Neural cell (in vitro differentiated cells): ENCODE data around the gene MOCOS. TPM values are rescaled to one million over a fixed set of nuclear protein-coding genes. Genes with fewer than 3 reads are reported as not detected.

Source experiments
- H2AFZ ChIP-seq: fragments of 200-600, 300-800 bp; sonication (generic), shearing (Covaris generic); 2 replicates; pipeline ENCODE4 v1.6.0; 2014; ENCODE audit warnings: low read depth, mild to moderate bottlenecking, antibody characterized with exemption, low read length, moderate library complexity
- H3F3A ChIP-seq: fragments of 200-600 bp; shearing (Covaris generic); 2 replicates; pipeline ENCODE4 v1.6.1; 2016; ENCODE audit warnings: mild to moderate bottlenecking, moderate library complexity, mixed read lengths, antibody characterized with exemption, low read length; ENCODE audit not compliant: insufficient read depth, poor library complexity, severe bottlenecking
- H3K27ac ChIP-seq: fragments of 200-600, 300-800 bp; sonication (generic), shearing (Covaris generic); 2 replicates; pipeline ENCODE4 v1.5.1; 2014; ENCODE audit warnings: mild to moderate bottlenecking, low read length, moderate library complexity
- H3K27me3 ChIP-seq: fragments of 300-800, 200-600 bp; sonication (generic), shearing (Covaris generic); 2 replicates; pipeline ENCODE4 v1.6.0; 2014; ENCODE audit warnings: mild to moderate bottlenecking, low read depth, low read length, moderate library complexity; ENCODE audit not compliant: insufficient read depth
- H3K36me3 ChIP-seq: fragments of 300-800, 200-600 bp; sonication (generic), shearing (Covaris generic); 2 replicates; pipeline ENCODE4 v1.5.1; 2014; ENCODE audit warnings: mild to moderate bottlenecking, antibody characterized with exemption, low read length, moderate library complexity; ENCODE audit not compliant: insufficient read depth
- H3K4me2 ChIP-seq: fragments of 300-800, 200-600 bp; sonication (generic), shearing (Covaris generic); 2 replicates; pipeline ENCODE4 v1.6.0; 2014; ENCODE audit warnings: mild to moderate bottlenecking, low read length
- H3K4me3 ChIP-seq: fragments of 300-800, 200-600 bp; sonication (generic), shearing (Covaris generic); 2 replicates; pipeline ENCODE4 v1.5.1; 2014; ENCODE audit warnings: mild to moderate bottlenecking, low read length, moderate library complexity
- H3K79me2 ChIP-seq: fragments of 200-600 bp; shearing (Covaris generic); replicated peaks from 2 replicates; pipeline ENCODE4 v1.6.0; 2014; ENCODE audit warnings: mild to moderate bottlenecking, low read length, moderate library complexity; ENCODE audit not compliant: insufficient read depth
- H3K9ac ChIP-seq: fragments of 300-800, 200-600 bp; sonication (generic), shearing (Covaris generic); 2 replicates; pipeline ENCODE4 v1.6.1; 2016; ENCODE audit warnings: mild to moderate bottlenecking, low read length, mixed read lengths
- H3K9me2 ChIP-seq: fragments of 200-600 bp; shearing (Covaris generic); 2 replicates; pipeline ENCODE4 v1.6.1; 2016; ENCODE audit warnings: mild to moderate bottlenecking, low read length, mixed read lengths; ENCODE audit not compliant: insufficient read depth
- H3K9me3 ChIP-seq: fragments of 200-600, 300-800 bp; sonication (generic), shearing (Covaris generic); 2 replicates; pipeline ENCODE4 v1.6.1; 2016; ENCODE audit warnings: mild to moderate bottlenecking, mixed run types, low read length, moderate library complexity, mixed read lengths
- H4K20me1 ChIP-seq: fragments of 200-600 bp; shearing (Covaris generic); 2 replicates; pipeline ENCODE4 v1.6.1; 2016; ENCODE audit warnings: mild to moderate bottlenecking, mixed run types; ENCODE audit not compliant: insufficient read depth
- CTCF ChIP-seq: fragments of 450-650 bp; IDR thresholded peaks from 2 replicates; pipeline ENCODE4 v1.5.1; 2014; ENCODE audit warnings: antibody characterized with exemption, mild to moderate bottlenecking, moderate library complexity; ENCODE audit not compliant: poor library complexity, severe bottlenecking
- EP300 ChIP-seq: fragments of 450-650 bp; conservative IDR thresholded peaks from 2 replicates; pipeline ENCODE4 v1.6.1; 2014; ENCODE audit warnings: antibody characterized with exemption, mild to moderate bottlenecking, moderate library complexity; ENCODE audit not compliant: poor library complexity, severe bottlenecking
- EZH2 ChIP-seq: fragments of 200-600, 300-800 bp; shearing (Covaris generic), sonication (generic); IDR thresholded peaks from 2 replicates; pipeline ENCODE4 v1.6.1; 2014; ENCODE audit warnings: antibody characterized with exemption, low read length, borderline replicate concordance, mild to moderate bottlenecking; ENCODE audit not compliant: insufficient read depth, poor library complexity, severe bottlenecking
- MXI1 ChIP-seq: fragments of 450-650 bp; conservative IDR thresholded peaks from 2 replicates; pipeline ENCODE4 v1.6.1; 2014; ENCODE audit warnings: antibody characterized with exemption, mild to moderate bottlenecking; ENCODE audit not compliant: poor library complexity, severe bottlenecking
- POLR2AphosphoS5 ChIP-seq: IDR thresholded peaks from 2 replicates; pipeline ENCODE4 v1.6.1; 2012
- RAD21 ChIP-seq: fragments of 450-650 bp; conservative IDR thresholded peaks from 2 replicates; pipeline ENCODE4 v1.6.1; 2014; ENCODE audit warnings: antibody characterized with exemption, mild to moderate bottlenecking, moderate library complexity
- SMC3 ChIP-seq: fragments of 450-650 bp; conservative IDR thresholded peaks from 2 replicates; pipeline ENCODE4 v1.6.1; 2014; ENCODE audit warnings: antibody characterized with exemption, mild to moderate bottlenecking, moderate library complexity; ENCODE audit not compliant: poor library complexity
- TAF1 ChIP-seq: IDR thresholded peaks from 2 replicates; pipeline ENCODE4 v1.6.1; 2012; ENCODE audit warnings: low read depth
- polyA plus RNA-seq: library from polyadenylated mRNA; depleted of rRNA; stranded (reverse); fragments of >200 nt; gene quantifications from 2 replicates; pipeline ENCODE4 v1.2.3, GENCODE V29; 2014
- TF ChIP-seq, protein P1 (sequence below): IDR thresholded peaks from 2 replicates; pipeline ENCODE4 v1.6.1; 2012; ENCODE audit warnings: borderline replicate concordance

Gene MOCOS
- polyA plus RNA-seq, 1 donor from 2014 or later: not detected

- TF ChIP-seq RAD21: no peak
Observed at GRCh38 chr18:36139245-36139644, 48.1 kb upstream of the MOCOS start (continued).

GRCh38 chr18:36141576-36141975, 45.7 kb upstream of the MOCOS start:
- no peak overlapping the region for H3K4me2 ChIP-seq
- H3K9me3 ChIP-seq: no peaks in the 10 kb centered on the region
- no peaks in the 10 kb centered on the region for H3K79me2 ChIP-seq
- no peaks in the 10 kb centered on the region for H4K20me1 ChIP-seq
- H3K9me2 ChIP-seq: no peaks in the 10 kb centered on the region
- H3K27me3 ChIP-seq: no peaks in the 10 kb centered on the region
- TF ChIP-seq EZH2 (no peak), RAD21 (no peak), TAF1 (no peak), SMC3 (no peak), MXI1 (no peak), POLR2AphosphoS5 (no peak), EP300 (no peak), CTCF (no peak)
- TF ChIP-seq, protein P1, sequence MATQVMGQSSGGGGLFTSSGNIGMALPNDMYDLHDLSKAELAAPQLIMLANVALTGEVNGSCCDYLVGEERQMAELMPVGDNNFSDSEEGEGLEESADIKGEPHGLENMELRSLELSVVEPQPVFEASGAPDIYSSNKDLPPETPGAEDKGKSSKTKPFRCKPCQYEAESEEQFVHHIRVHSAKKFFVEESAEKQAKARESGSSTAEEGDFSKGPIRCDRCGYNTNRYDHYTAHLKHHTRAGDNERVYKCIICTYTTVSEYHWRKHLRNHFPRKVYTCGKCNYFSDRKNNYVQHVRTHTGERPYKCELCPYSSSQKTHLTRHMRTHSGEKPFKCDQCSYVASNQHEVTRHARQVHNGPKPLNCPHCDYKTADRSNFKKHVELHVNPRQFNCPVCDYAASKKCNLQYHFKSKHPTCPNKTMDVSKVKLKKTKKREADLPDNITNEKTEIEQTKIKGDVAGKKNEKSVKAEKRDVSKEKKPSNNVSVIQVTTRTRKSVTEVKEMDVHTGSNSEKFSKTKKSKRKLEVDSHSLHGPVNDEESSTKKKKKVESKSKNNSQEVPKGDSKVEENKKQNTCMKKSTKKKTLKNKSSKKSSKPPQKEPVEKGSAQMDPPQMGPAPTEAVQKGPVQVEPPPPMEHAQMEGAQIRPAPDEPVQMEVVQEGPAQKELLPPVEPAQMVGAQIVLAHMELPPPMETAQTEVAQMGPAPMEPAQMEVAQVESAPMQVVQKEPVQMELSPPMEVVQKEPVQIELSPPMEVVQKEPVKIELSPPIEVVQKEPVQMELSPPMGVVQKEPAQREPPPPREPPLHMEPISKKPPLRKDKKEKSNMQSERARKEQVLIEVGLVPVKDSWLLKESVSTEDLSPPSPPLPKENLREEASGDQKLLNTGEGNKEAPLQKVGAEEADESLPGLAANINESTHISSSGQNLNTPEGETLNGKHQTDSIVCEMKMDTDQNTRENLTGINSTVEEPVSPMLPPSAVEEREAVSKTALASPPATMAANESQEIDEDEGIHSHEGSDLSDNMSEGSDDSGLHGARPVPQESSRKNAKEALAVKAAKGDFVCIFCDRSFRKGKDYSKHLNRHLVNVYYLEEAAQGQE: no peak
- H3F3A ChIP-seq: no peaks in the 10 kb centered on the region
- H3K36me3 ChIP-seq: peaks cover 15% of the 10 kb centered on the region
- no peak overlapping the region for H3K9ac ChIP-seq
- no peak overlapping the region for H2AFZ ChIP-seq
- no peak overlapping the region for H3K4me3 ChIP-seq
- no peak overlapping the region for H3K27ac ChIP-seq

DNA sequence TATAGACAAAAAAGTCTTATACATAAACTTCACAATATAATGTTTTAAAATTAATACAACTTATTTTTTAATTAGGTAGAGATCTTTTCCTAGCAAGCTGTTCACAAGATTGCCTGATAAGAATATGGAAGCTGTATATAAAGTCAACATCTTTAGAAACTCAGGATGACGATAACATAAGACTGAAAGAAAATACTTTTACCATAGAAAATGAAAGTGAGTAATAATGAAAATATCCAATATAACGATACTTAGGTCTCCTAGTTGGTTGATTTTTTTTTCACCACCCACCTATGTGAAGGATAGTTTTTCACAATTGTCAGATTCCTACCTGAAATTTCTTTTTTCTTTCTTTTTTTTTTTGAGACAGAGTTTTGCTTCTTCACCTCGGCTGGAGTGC, 44.5 kb upstream of the MOCOS start:
- no peaks in the 10 kb centered on the region for H3K27me3 ChIP-seq
- no peak overlapping the region for H3K9ac ChIP-seq
- H3K4me2 ChIP-seq: no peak overlapping the region
- peaks cover 10% of the 10 kb centered on the region for H3K36me3 ChIP-seq
- TF ChIP-seq MXI1 (no peak), POLR2AphosphoS5 (no peak), EP300 (no peak), EZH2 (no peak), CTCF (no peak), TAF1 (no peak), RAD21 (no peak)
- TF ChIP-seq, protein P1: no peak
- no peaks in the 10 kb centered on the region for H3K9me3 ChIP-seq
- no peaks in the 10 kb centered on the region for H4K20me1 ChIP-seq
- no peaks in the 10 kb centered on the region for H3K79me2 ChIP-seq
- no peak overlapping the region for H2AFZ ChIP-seq
- no peaks in the 10 kb centered on the region for H3F3A ChIP-seq
- H3K4me3 ChIP-seq: no peak overlapping the region
- H3K9me2 ChIP-seq: no peaks in the 10 kb centered on the region
- no peak overlapping the region for H3K27ac ChIP-seq
